HepG2 (cell line): ENCODE measurements around the gene CCDC177.

Experiments used
- ELF1 ChIP-seq: sonication (generic); formaldehyde crosslinking; IDR thresholded peaks from 2 replicates; pipeline ENCODE4 v1.4.0; 2020; ENCODE audit warnings: missing genetic modification reagents
- MYC ChIP-seq: sonication (generic); formaldehyde crosslinking; IDR thresholded peaks from 2 replicates; pipeline ENCODE4 v1.9.0; 2021; ENCODE audit warnings: missing genetic modification reagents, borderline replicate concordance
- NR1H2 ChIP-seq: sonication (generic); formaldehyde crosslinking; IDR thresholded peaks from 2 replicates; pipeline ENCODE4 v1.8.1; 2022; ENCODE audit warnings: low read depth, missing genetic modification reagents, borderline replicate concordance
- ZNF589 ChIP-seq: sonication (generic); formaldehyde crosslinking; conservative IDR thresholded peaks from 2 replicates; pipeline ENCODE4 v1.8.0; 2022; ENCODE audit warnings: mild to moderate bottlenecking, moderate library complexity, missing genetic modification reagents
- ZNF619 ChIP-seq: sonication (generic); formaldehyde crosslinking; IDR thresholded peaks from 2 replicates; pipeline ENCODE4 v1.4.0; 2020; ENCODE audit warnings: mild to moderate bottlenecking, missing genetic modification reagents
- TF ChIP-seq, protein P1 (sequence below): sonication (generic); formaldehyde crosslinking; IDR thresholded peaks from 2 replicates; pipeline ENCODE4 v1.5.0; 2020; ENCODE audit warnings: mild to moderate bottlenecking, missing genetic modification reagents, moderate library complexity

DNA sequence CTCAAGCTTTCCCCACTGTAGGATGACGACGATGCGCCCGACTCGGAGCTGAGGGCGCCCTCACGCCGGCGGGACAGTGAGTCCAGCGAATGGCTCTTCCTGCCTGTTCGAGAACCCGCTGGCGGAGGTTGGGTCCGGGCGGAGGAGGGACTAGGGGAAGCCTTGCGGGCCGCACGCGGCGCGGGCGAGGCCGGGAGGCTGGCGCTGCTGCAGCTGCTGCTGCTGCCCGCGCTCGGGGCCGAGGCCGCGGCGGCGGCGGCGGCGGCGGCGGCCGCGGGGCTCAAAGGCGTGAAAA, 1.9 kb downstream of the CCDC177 start:
- TF ChIP-seq ZNF589 (no peak), MYC (CRISPR knock-in tag) (no peak), ELF1 (CRISPR knock-in tag) (no peak), NR1H2 (CRISPR knock-in tag) (no peak), ZNF619 (no peak)
- TF ChIP-seq, protein P1, sequence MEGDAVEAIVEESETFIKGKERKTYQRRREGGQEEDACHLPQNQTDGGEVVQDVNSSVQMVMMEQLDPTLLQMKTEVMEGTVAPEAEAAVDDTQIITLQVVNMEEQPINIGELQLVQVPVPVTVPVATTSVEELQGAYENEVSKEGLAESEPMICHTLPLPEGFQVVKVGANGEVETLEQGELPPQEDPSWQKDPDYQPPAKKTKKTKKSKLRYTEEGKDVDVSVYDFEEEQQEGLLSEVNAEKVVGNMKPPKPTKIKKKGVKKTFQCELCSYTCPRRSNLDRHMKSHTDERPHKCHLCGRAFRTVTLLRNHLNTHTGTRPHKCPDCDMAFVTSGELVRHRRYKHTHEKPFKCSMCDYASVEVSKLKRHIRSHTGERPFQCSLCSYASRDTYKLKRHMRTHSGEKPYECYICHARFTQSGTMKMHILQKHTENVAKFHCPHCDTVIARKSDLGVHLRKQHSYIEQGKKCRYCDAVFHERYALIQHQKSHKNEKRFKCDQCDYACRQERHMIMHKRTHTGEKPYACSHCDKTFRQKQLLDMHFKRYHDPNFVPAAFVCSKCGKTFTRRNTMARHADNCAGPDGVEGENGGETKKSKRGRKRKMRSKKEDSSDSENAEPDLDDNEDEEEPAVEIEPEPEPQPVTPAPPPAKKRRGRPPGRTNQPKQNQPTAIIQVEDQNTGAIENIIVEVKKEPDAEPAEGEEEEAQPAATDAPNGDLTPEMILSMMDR, result no peak
